Suprapubic skin (tissue), 4 donors: Measurements from ENCODE around the gene DIP2C. TPM values are rescaled to one million over a fixed set of nuclear protein-coding genes. Genes with fewer than 3 reads are reported as not detected.

Experiments used
- DNase-seq, 2 donors: peaks; one replicate each; pipeline ENCODE4 v3.0.0-alpha.2; 2019; ENCODE audit warnings: low spot score in 2 of 2
- H3K27ac ChIP-seq: fragments of 200-600 bp; sonication (generic); one replicate; pipeline ENCODE4 v1.5.1; 2019
- H3K27me3 ChIP-seq: fragments of 200-600 bp; sonication (generic); one replicate; pipeline ENCODE4 v1.5.1; 2019
- H3K36me3 ChIP-seq: fragments of 200-600 bp; sonication (generic); one replicate; pipeline ENCODE4 v1.5.1; 2019
- H3K4me1 ChIP-seq: fragments of 200-600 bp; sonication (generic); one replicate; pipeline ENCODE4 v1.5.1; 2019
- H3K4me3 ChIP-seq: fragments of 200-600 bp; sonication (generic); one replicate; pipeline ENCODE4 v1.5.1; 2019; ENCODE audit warnings: mild to moderate bottlenecking
- H3K9me3 ChIP-seq: fragments of 200-600 bp; sonication (generic); one replicate; pipeline ENCODE4 v1.5.1; 2019
- CTCF ChIP-seq, 2 donors: fragments of 200-600 bp in 1 of 2; fragments of 450-650 bp in 1 of 2; sonication (generic) in 1 of 2; IDR thresholded peaks; one replicate each; pipeline ENCODE4 v1.5.1; 2016 to 2019; ENCODE audit warnings: antibody characterized with exemption in 2 of 2, mild to moderate bottlenecking in 1 of 2, moderate library complexity in 1 of 2
- EP300 ChIP-seq: sonication (generic); formaldehyde crosslinking; IDR thresholded peaks from one replicate; pipeline ENCODE4 v1.6.1; 2017; ENCODE audit warnings: antibody characterized with exemption
- POLR2A ChIP-seq, 2 donors: fragments of 450-650 bp; IDR thresholded peaks; one replicate each; pipeline ENCODE4 v1.6.1; 2017; ENCODE audit warnings: antibody characterized with exemption in 2 of 2, mild to moderate bottlenecking in 2 of 2, moderate library complexity in 2 of 2
- POLR2AphosphoS5 ChIP-seq, 3 donors: sonication (generic); formaldehyde crosslinking; IDR thresholded peaks; one replicate each; pipeline ENCODE4 v1.6.1; 2017; ENCODE audit warnings: antibody characterized with exemption in 3 of 3
- WGBS: methylation state at CpG from one replicate; pipeline ENCODE4 v1.1.5; 2018; 5-methylcytosine and 5-hydroxymethylcytosine counted together
- total RNA-seq, 4 donors: library from RNA; depleted of rRNA; stranded (reverse); fragments of >200 nt; gene quantifications; one replicate each; pipeline ENCODE4 v1.1.0, GENCODE V29; 2016

Gene DIP2C
- total RNA-seq, 4 donors from 2014 or later: 6.7 to 23.3 (median 14.7) TPM

- H3K27ac ChIP-seq: no peak overlapping the region
- peaks cover 71% of the 10 kb centered on the region for H3K36me3 ChIP-seq
- no peak for DNase-seq
- TF ChIP-seq POLR2AphosphoS5 (IDR thresholded peaks at IDR 0.05): no peak
- no peak for TF ChIP-seq CTCF (IDR thresholded peaks at IDR 0.05)
- TF ChIP-seq EP300: no peak
- no peak for TF ChIP-seq POLR2A (IDR thresholded peaks at IDR 0.05)
- no peak overlapping the region for H3K4me3 ChIP-seq
- WGBS: 95% methylated on average over 24 of the region's 24 CpGs
- H3K27me3 ChIP-seq: no peaks in the 10 kb centered on the region
- no peaks in the 10 kb centered on the region for H3K9me3 ChIP-seq
- no peaks in the 10 kb centered on the region for H3K4me1 ChIP-seq
Measured at GRCh38 chr10:363152-363551, 326.3 kb downstream of the DIP2C start.

- H3K36me3 ChIP-seq: peaks cover 75% of the 10 kb centered on the region
- no peak overlapping the region for H3K4me3 ChIP-seq
- no peaks in the 10 kb centered on the region for H3K27me3 ChIP-seq
- H3K9me3 ChIP-seq: no peaks in the 10 kb centered on the region
- 86% methylated on average over 22 of the region's 23 CpGs for WGBS
- no peak overlapping the region for H3K27ac ChIP-seq
- DNase-seq: no peak
- TF ChIP-seq POLR2AphosphoS5 (IDR thresholded peaks at IDR 0.05): no peak
- TF ChIP-seq CTCF (IDR thresholded peaks at IDR 0.05): no peak
- no peak for TF ChIP-seq POLR2A (IDR thresholded peaks at IDR 0.05)
- no peaks in the 10 kb centered on the region for H3K4me1 ChIP-seq
Measured at GRCh38 chr10:361203-362081, 328.0 kb downstream of the DIP2C start.

- Histone ChIP-seq H3K4me3 (no peak overlapping the region), H3K36me3 (peaks cover 75% of the 10 kb centered on the region), H3K27ac (no peak overlapping the region), H3K9me3 (no peaks in the 10 kb centered on the region), H3K27me3 (no peaks in the 10 kb centered on the region), H3K4me1 (no peaks in the 10 kb centered on the region)
- WGBS: 88% methylated on average over 6 of the region's 6 CpGs
- no peak for DNase-seq
- TF ChIP-seq POLR2AphosphoS5 (IDR thresholded peaks at IDR 0.05) (no peak), POLR2A (IDR thresholded peaks at IDR 0.05) (no peak), CTCF (IDR thresholded peaks at IDR 0.05) (no peak)
Measured at GRCh38 chr10:360653-361052, 328.8 kb downstream of the DIP2C start.

GRCh38 chr10:359762-360161, 329.7 kb downstream of the DIP2C start:
- 96% methylated on average over 14 of the region's 14 CpGs for WGBS
- peaks cover 74% of the 10 kb centered on the region for H3K36me3 ChIP-seq
- TF ChIP-seq CTCF (IDR thresholded peaks at IDR 0.05) (no peak), EP300 (no peak), POLR2A (IDR thresholded peaks at IDR 0.05) (no peak), POLR2AphosphoS5 (IDR thresholded peaks at IDR 0.05) (no peak)
- H3K4me3 ChIP-seq: no peak overlapping the region
- H3K27me3 ChIP-seq: no peaks in the 10 kb centered on the region
- no peaks in the 10 kb centered on the region for H3K9me3 ChIP-seq
- DNase-seq: no peak
- no peak overlapping the region for H3K27ac ChIP-seq
- no peaks in the 10 kb centered on the region for H3K4me1 ChIP-seq

- Histone ChIP-seq H3K4me3 (no peak overlapping the region), H3K36me3 (peaks cover 74% of the 10 kb centered on the region), H3K9me3 (no peaks in the 10 kb centered on the region), H3K27me3 (no peaks in the 10 kb centered on the region), H3K4me1 (no peaks in the 10 kb centered on the region), H3K27ac (no peak overlapping the region)
- 83% methylated on average over 18 of the region's 18 CpGs for WGBS
- no peak for TF ChIP-seq POLR2AphosphoS5 (IDR thresholded peaks at IDR 0.05)
- no peak for TF ChIP-seq POLR2A (IDR thresholded peaks at IDR 0.05)
- no peak for TF ChIP-seq EP300
- no peak for TF ChIP-seq CTCF (IDR thresholded peaks at IDR 0.05)
- no peak for DNase-seq
Measured at GRCh38 chr10:359093-359492, 330.4 kb downstream of the DIP2C start.
